ENCODE measurements around the gene PDGFRB.

DNA sequence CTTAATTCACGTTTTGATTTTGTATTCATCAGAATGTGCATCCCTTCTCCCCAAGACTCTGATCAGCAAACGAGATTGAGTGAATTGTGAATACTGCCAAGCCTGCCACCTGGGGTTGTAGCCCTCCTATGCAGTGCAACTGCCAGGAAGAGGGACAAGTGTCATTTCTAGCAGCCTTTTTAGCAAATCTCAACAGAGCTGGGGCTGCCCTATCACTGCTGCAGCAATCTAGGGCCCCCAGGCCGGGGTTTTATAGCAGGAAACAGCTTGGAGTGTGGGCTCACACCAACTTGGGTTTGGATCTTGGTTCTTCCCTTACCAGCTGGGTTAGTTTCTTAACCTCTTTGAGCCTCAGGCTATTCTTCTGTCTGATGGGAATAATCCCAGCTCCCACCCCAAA is 73.3 kb downstream of the PDGFRB start:
- TF ChIP-seq, protein P1, sequence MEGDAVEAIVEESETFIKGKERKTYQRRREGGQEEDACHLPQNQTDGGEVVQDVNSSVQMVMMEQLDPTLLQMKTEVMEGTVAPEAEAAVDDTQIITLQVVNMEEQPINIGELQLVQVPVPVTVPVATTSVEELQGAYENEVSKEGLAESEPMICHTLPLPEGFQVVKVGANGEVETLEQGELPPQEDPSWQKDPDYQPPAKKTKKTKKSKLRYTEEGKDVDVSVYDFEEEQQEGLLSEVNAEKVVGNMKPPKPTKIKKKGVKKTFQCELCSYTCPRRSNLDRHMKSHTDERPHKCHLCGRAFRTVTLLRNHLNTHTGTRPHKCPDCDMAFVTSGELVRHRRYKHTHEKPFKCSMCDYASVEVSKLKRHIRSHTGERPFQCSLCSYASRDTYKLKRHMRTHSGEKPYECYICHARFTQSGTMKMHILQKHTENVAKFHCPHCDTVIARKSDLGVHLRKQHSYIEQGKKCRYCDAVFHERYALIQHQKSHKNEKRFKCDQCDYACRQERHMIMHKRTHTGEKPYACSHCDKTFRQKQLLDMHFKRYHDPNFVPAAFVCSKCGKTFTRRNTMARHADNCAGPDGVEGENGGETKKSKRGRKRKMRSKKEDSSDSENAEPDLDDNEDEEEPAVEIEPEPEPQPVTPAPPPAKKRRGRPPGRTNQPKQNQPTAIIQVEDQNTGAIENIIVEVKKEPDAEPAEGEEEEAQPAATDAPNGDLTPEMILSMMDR (optimal IDR thresholded peaks at IDR 0.05 in 1 of 3, IDR thresholded peaks at IDR 0.05 in 1 of 3, conservative IDR thresholded peaks at IDR 0.05 in 1 of 3; ENCODE audit: extremely low read depth in 1 of 3, insufficient read depth in 2 of 3, low read length in 3 of 3), result no peak
- no peak for TF ChIP-seq EZH2 (IDR thresholded peaks at IDR 0.05; ENCODE audit: low read length)
